Fibroblast of skin of back (primary cell): ENCODE data around the gene OR6C4. TPM values are rescaled to one million over a fixed set of nuclear protein-coding genes. Genes with fewer than 3 reads are reported as not detected.
"Not testable (repeated sequence)": the region's sequence is repeated elsewhere in the genome, so short reads cannot be mapped to it uniquely, and the experiment has no call there.

Experiments
- DNase-seq: peaks from one replicate; pipeline ENCODE4 v3.0.0-alpha.2; 2013
- polyA plus RNA-seq, 2 experiments: library from polyadenylated mRNA; unstranded; fragments of 120-200 nt; gene quantifications; one replicate each; pipeline ENCODE4 v1.2.1, GENCODE V29; 2013; ENCODE audit not compliant: insufficient read length in 2 of 2

Gene OR6C4
- not detected for polyA plus RNA-seq (2013, experiment 1 of 2; ENCODE audit: insufficient read length)
- not detected for polyA plus RNA-seq (2013, experiment 2 of 2; ENCODE audit: insufficient read length)

DNA sequence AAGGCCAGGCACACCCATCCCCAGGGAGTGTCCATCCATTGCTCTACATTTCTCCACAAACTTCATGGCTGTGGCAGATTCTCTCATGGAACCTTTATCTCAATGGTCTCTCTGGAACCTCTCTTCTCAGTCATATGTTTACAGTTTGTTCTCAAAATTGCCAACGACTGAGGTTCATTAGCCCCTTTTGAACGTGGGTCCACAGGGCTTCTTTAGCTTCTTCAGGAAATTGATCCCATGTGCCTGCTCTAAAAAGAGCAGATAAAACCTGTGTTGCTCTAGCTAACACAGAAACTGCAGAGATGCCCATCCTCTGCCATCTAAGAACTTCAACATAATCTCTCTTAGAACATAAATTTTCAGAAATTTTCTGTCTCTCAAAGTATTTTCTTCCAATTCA is at the start of gene OR6C4:
Gene OR6C4, plus strand, starts transcription at position 301 of the 400 bp plus-strand sequence. CDS start 1,625 bp downstream, outside the sequence.
- DNase-seq, result no peak

DNA sequence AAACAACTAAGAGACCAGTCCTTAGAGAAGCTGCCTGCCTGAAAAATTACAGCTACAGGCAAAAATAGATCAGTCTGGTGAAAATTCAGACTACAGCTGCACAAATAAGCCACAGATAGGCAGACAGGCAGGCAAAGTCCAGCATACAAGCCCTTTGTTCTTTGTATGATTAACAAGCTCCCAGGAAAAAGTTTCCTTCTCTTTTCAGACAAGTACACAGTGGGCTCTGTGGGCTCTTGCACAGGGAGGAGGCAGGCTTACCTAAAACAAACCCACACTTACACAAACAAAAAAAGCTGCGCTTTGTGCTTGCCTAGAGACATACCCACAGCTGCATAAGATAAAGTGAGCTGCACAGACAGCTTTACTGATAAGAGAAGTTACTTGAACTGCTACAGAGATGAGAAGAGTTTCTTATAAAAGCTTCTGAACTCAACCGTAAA is 49.6 kb upstream of the OR6C4 start:
- DNase-seq, result no peak

DNA sequence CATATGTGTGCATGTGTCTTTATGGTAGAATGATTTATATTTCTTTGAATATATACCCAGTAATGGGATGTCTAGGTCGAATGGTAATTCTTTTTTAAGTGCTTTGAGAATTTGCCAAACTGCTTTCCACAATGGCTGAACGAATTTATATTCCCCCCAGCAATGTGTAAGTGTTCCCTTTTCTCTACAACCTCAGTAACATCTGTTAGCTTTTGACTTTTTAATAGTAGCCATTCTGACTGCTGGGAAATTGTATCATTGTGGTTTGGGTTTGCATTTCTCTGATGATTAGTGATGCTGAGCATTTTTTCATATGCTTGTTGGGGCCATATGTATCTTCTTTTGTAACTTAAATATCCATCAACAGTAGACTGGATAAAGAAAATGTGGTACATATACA is 47.8 kb upstream of the OR6C4 start:
- no peak for DNase-seq

DNA sequence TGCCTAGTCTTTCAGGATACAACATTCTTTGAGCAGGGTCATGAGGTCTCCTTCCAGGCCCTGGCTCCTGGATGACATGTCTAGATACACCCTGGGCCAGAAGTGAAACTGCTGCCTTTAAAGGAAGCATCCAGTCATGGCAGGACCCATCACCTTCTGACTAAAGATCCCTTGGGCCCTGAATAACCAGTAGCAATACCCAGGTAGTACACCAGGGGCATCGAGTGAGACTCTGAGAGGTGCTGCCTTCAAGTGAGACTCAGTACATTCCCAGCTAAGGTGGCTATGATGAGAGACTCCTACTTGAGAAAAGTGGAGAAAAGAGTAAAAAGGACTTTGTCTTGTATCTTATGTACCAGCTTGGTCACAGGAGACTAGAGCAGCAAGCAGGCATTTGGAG is 33.7 kb upstream of the OR6C4 start:
- DNase-seq, result no peak

DNA sequence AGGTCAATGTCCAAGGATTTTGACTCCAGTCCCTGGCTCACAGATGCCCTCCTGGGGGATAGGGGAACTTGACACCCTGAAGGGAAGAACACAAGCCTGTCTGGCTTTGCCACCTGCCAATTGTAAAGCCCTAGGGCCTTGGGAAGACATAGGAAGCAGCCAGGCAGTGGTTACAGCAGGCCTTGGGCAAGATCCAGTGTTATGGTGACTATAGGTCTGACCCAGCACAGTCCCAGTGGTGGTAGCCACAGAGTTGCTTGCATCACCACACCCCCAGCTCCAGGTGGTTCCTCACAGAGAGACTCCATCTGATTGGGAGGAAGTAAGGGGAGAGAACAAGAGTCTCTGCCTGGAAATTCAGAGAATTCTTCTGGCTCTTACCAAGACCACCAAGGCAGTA is 33.0 kb upstream of the OR6C4 start:
- DNase-seq, result no peak

DNA sequence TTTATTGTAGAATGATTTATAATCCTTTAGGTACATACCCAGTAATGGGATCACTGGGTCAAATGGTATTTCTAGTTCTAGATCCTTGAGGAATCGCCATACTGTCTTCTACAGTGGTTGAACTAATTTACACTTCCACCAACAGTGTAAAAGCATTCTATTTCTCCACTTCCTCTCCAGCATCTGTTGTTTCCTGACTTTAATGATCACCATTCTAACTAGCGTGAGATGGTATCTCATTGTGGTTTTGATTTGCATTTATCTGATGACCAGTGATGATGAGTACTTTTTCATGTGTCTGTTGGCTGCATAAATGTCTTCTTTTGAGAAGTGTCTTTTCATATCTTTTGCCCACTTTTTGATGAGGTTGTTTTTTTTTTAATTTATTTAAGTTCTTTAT is 1.2 kb upstream of the OR6C4 start:
- not testable (repeated sequence) for DNase-seq

DNA sequence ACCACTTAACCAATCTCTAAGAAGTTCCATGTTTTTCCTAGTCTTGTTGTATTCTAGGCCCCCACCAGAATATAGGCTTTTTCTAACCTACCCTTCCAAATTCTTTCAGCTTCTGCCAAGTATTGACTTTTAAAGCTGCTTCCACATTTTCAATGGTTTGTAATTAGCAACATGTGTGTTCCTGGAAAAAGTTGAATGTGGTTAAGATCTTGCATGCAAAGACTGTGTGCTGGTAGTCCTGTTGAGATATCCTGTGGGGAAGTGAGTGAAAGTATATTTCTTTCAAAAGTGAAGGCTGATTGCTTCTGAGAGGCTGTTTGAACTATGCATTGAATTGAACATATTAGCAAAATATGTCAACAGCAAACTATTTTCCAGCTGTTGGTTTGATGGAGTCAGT is 646 bp upstream of the OR6C4 start:
- no peak for DNase-seq

DNA sequence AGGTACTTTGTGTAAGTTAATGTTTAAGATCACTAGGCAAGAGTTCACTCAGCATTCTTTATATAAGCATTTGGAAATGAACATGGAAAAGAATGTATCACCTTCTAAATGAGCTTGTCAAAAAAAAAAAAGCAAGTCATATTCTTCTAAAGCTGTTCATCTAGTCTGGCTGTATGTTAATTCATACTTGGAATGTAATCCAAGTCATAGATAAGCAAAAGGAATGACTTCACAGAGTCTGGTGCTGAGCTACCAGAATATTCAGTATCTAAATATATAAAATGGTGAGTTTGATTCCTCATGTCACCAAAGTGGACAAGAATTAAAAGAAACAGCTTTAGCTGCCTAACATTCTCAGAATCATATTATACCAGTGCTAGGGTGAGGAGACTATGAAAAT is 4.9 kb downstream of the OR6C4 start:
- DNase-seq, result no peak

DNA sequence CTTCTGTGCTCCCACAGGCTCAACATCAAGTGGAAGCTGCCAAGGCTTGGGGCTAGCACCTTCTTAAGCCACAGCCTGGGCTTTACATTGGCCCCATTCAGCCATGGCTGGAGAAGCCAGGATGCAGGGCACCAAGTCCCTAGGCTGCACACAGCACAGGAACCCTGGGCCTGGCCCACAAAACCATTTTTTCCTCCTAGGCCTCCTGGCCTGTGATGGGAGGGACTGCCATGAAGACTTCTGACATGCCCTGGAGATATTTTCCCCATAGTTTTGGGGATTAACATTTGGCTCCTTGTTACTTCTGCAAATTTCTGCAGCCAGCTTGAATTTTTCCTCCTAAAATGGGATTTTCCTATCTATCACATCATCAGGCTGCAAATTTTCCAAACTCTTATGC is 20.7 kb downstream of the OR6C4 start:
- DNase-seq, result not testable (repeated sequence)

DNA sequence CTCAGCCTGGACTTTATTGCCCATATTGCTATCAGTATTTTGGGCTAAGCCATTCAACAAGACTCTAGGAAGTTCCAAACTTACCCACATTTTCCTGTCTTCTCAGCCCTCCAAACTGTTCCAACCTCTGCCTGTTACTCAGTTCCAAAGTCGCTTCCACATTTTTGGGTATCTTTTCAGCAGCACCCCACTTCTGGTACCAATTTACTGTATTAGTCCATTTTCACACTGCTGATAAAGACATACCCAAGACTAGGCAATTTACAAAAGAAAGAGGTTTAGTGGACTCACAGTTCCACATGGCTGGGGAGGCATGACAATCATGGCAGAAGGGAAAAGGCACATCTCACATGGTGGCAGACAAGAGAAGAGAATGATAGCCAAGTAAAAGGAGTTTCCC is 21.3 kb downstream of the OR6C4 start:
- DNase-seq, result not testable (repeated sequence)

DNA sequence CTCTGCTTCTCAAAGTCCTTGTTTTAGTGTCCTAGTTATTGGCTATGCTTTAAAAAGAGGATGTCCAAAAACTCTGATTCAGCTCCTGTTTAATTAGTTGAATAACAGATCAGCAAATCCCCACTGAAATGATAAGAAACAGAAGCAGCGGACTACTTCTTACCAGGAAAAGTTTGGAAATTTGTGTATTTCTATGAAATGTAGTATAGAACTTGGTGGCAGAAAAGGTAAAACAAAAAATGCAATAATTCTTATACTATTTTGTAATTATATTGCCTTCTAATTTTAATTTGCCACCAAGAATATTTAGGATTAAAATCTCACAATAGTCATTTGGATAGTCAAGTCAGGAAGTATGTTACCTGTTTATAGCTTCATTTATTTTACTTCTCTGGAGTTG is 22.8 kb downstream of the OR6C4 start, which contains the start of gene OR2AP1:
Gene OR2AP1, plus strand, starts transcription at position 301 of the 400 bp plus-strand sequence. CDS start 1,947 bp downstream, outside the sequence.
- no peak for DNase-seq

DNA sequence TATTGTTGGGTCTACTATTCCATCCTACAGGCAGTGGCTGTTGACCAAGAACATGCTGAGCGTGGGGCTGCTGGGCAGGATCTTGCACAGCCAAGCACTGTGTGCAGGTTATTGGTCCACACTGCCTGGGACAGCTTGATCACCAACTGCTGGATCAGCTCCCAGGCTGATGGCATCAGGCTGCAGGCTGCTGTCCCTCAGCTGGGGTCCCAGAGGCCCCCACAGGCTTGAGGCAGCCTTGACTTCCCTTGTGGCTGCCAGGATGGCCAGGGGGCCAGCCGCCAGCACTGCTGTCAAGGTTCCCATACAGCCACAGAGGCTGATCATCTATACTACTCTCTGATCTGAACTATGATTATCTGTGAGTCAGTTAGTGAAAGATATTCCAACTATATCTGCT is 32.7 kb downstream of the OR6C4 start:
- DNase-seq, result no peak

DNA sequence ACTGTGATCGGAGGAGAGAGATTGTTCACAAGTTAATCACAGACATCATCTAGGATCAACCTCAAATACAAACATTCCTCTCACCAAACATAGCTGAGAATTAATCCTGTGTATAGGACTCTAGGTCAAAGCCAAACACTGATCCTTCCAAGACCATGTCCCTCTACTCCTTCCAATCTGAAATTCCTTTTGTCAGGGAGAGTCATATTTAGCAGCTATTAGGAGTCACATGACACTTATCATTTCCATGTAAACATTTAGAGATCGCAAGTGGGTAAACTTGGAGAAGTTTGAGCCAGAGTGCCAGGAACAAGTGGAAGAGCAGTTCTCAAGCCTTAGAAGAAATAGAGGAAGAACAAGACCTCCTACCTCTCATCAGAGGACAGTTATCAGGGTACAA is 36.4 kb downstream of the OR6C4 start:
- no peak for DNase-seq

DNA sequence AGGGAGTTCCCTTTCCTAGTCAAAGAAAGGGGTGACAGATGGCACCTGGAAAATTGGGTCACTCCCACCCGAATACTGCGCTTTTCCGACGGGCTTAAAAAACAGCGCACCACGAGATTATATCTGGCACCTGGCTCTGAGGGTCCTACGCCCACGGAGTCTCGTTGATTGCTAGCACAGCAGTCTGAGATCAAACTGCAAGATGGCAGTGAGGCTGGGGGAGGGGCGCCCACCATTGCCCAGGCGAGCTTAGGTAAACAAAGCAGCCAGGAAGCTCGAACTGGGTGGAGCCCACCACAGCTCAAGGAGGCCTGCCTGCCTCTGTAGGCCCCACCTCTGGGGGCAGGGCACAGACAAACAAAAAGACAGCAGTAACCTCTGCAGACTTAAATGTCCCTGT is 40.8 kb downstream of the OR6C4 start:
- DNase-seq, result not testable (repeated sequence)
